Karpas-422 (cell line): ENCODE results near the gene TBC1D1. TPM values are rescaled to one million over a fixed set of nuclear protein-coding genes. Genes with fewer than 3 reads are reported as not detected.

Source experiments
- DNase-seq: peaks from one replicate; pipeline ENCODE4 v3.0.0-alpha.2; 2015
- H2AFZ ChIP-seq: fragments of 200-600 bp; sonication (generic); 2 replicates; pipeline ENCODE4 v1.6.1; 2014; ENCODE audit warnings: antibody characterized with exemption, low read length, mixed read lengths
- H3K27ac ChIP-seq: fragments of 200-600 bp; sonication (generic); 2 replicates; pipeline ENCODE4 v1.5.1; 2014; ENCODE audit warnings: mild to moderate bottlenecking, low read length, moderate library complexity
- H3K27me3 ChIP-seq: fragments of 200-600 bp; sonication (generic); 2 replicates; pipeline ENCODE4 v1.6.1; 2014; ENCODE audit warnings: low read length, mixed read lengths
- H3K36me3 ChIP-seq: fragments of 200-600 bp; sonication (generic); 2 replicates; pipeline ENCODE4 v1.6.1; 2014; ENCODE audit warnings: low read length, mixed read lengths; ENCODE audit not compliant: insufficient read depth
- H3K4me1 ChIP-seq: fragments of 200-600 bp; sonication (generic); 2 replicates; pipeline ENCODE4 v1.6.1; 2014; ENCODE audit warnings: mild to moderate bottlenecking, low read length, mixed read lengths
- H3K4me2 ChIP-seq: fragments of 200-600 bp; sonication (generic); 2 replicates; pipeline ENCODE4 v1.6.1; 2014; ENCODE audit warnings: low read length, low read depth, mild to moderate bottlenecking; ENCODE audit not compliant: poor library complexity, severe bottlenecking
- H3K4me3 ChIP-seq: fragments of 200-600 bp; sonication (generic); 2 replicates; pipeline ENCODE4 v1.5.1; 2014; ENCODE audit warnings: mild to moderate bottlenecking, antibody characterized with exemption, low read length, mixed read lengths
- H3K79me2 ChIP-seq: fragments of 200-600 bp; sonication (generic); 2 replicates; pipeline ENCODE4 v1.6.1; 2014; ENCODE audit warnings: mild to moderate bottlenecking, low read length, mixed read lengths
- H3K9ac ChIP-seq: fragments of 200-600 bp; sonication (generic); 2 replicates; pipeline ENCODE4 v1.6.0; 2014; ENCODE audit warnings: low read length
- H3K9me2 ChIP-seq: fragments of 200-600 bp; sonication (generic), shearing (Covaris generic); replicated peaks from 2 replicates; pipeline ENCODE4 v1.6.0; 2014; ENCODE audit warnings: mild to moderate bottlenecking, low read length, moderate library complexity; ENCODE audit not compliant: insufficient read depth
- H3K9me3 ChIP-seq: fragments of 300-700, 200-600 bp; sonication (generic); 2 replicates; pipeline ENCODE4 v1.6.1; 2014; ENCODE audit warnings: low read length, mixed read lengths
- H4K20me1 ChIP-seq: fragments of 200-600 bp; sonication (generic); 2 replicates; pipeline ENCODE4 v1.6.1; 2014; ENCODE audit warnings: mild to moderate bottlenecking, antibody characterized with exemption, low read length, low read depth; ENCODE audit not compliant: insufficient read depth
- total RNA-seq: library from RNA; depleted of rRNA; stranded (reverse); fragments of >200 nt; shearing (Covaris generic); gene quantifications from 2 replicates; pipeline ENCODE4 v1.2.3, GENCODE V29; 2014; ENCODE audit warnings: low replicate concordance

The TBC1D1 gene
- total RNA-seq, 1 experiment from 2014 or later: 30.5 TPM

- no peaks in the 10 kb centered on the region for H3K79me2 ChIP-seq
- no peaks in the 10 kb centered on the region for H3K9me3 ChIP-seq
- no peaks in the 10 kb centered on the region for H3K9me2 ChIP-seq
- no peak for DNase-seq
- H3K9ac ChIP-seq: no peak overlapping the region
- no peak overlapping the region for H2AFZ ChIP-seq
- no peaks in the 10 kb centered on the region for H3K4me1 ChIP-seq
- H3K27ac ChIP-seq: no peak overlapping the region
- no peaks in the 10 kb centered on the region for H3K36me3 ChIP-seq
- no peaks in the 10 kb centered on the region for H4K20me1 ChIP-seq
- no peak overlapping the region for H3K4me3 ChIP-seq
- H3K4me2 ChIP-seq: no peak overlapping the region
- no peaks in the 10 kb centered on the region for H3K27me3 ChIP-seq
Observed at GRCh38 chr4:37956941-37957340, 66.1 kb downstream of the TBC1D1 start.

- no peaks in the 10 kb centered on the region for H3K36me3 ChIP-seq
- no peaks in the 10 kb centered on the region for H3K9me3 ChIP-seq
- H3K4me3 ChIP-seq: no peak overlapping the region
- H3K27ac ChIP-seq: no peak overlapping the region
- H3K9me2 ChIP-seq: no peaks in the 10 kb centered on the region
- no peak overlapping the region for H3K9ac ChIP-seq
- no peak overlapping the region for H2AFZ ChIP-seq
- no peaks in the 10 kb centered on the region for H3K27me3 ChIP-seq
- no peaks in the 10 kb centered on the region for H3K79me2 ChIP-seq
- DNase-seq: peak; percentile 35
- H4K20me1 ChIP-seq: no peaks in the 10 kb centered on the region
- no peaks in the 10 kb centered on the region for H3K4me1 ChIP-seq
- H3K4me2 ChIP-seq: no peak overlapping the region
Observed at GRCh38 chr4:37958932-37959331, 68.0 kb downstream of the TBC1D1 start.

GRCh38 chr4:37960098-37960497 is 69.2 kb downstream of the TBC1D1 start, which contains the start of gene PTTG2:
Gene PTTG2, plus strand, starts transcription at chr4:37960398. Its CDS starts 37 bp downstream, at chr4:37960435.
- Histone ChIP-seq H3K27ac (no peak within 1 kb of the TSS), H3K9me3 (no peaks in the 10 kb centered on the region), H3K4me1 (no peaks in the 10 kb centered on the region), H3K27me3 (no peaks in the 10 kb centered on the region), H4K20me1 (no peaks in the 10 kb centered on the region), H2AFZ (no peak within 1 kb of the TSS), H3K9me2 (no peaks in the 10 kb centered on the region), H3K36me3 (no peaks in the 10 kb centered on the region), H3K4me3 (no peak within 1 kb of the TSS), H3K9ac (no peak within 1 kb of the TSS), H3K79me2 (no peaks in the 10 kb centered on the region), H3K4me2 (no peak within 1 kb of the TSS)
- DNase-seq: peak; percentile 7

GRCh38 chr4:37960679-37961450 is 70.0 kb downstream of the TBC1D1 start:
- no peak overlapping the region for H3K4me2 ChIP-seq
- DNase-seq: peak; percentile 36

GRCh38 chr4:37964734-37965457 is 74.0 kb downstream of the TBC1D1 start:
- H3K4me2 ChIP-seq: no peak overlapping the region
- no peak for DNase-seq

More at GRCh38 chr4:37960679-37961450, 70.0 kb downstream of the TBC1D1 start:
- Histone ChIP-seq H3K9me2 (no peaks in the 10 kb centered on the region), H4K20me1 (no peaks in the 10 kb centered on the region), H3K27me3 (no peaks in the 10 kb centered on the region), H3K27ac (no peak overlapping the region), H3K9me3 (no peaks in the 10 kb centered on the region), H3K36me3 (no peaks in the 10 kb centered on the region), H3K9ac (no peak overlapping the region), H3K79me2 (no peaks in the 10 kb centered on the region), H3K4me3 (no peak overlapping the region), H3K4me1 (no peaks in the 10 kb centered on the region), H2AFZ (no peak overlapping the region)

DNA sequence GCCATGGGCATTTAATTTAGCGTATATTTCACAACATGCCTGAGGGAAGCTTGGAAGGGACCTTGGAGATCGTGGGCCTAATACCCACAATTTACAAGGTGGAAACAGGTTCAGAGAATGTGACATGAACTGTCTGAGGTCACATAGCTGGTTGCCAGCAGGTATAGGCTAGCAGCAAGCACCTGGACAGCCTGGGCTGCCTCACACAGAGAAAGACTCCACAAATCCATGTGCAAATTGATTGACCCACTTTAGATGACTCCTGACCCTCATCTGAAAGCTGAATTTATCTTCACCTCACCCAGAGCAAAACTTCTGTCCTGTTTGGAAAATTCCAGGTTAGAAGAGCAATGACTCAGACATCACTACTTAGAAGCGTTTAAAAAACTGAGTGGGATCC is 75.2 kb downstream of the TBC1D1 start:
- DNase-seq: peak; percentile 4

More at GRCh38 chr4:37964734-37965457, 74.0 kb downstream of the TBC1D1 start:
- Histone ChIP-seq H3K9me2 (no peaks in the 10 kb centered on the region), H3K79me2 (no peaks in the 10 kb centered on the region), H4K20me1 (no peaks in the 10 kb centered on the region), H3K36me3 (no peaks in the 10 kb centered on the region), H3K9ac (no peak overlapping the region), H2AFZ (no peak overlapping the region), H3K27ac (no peak overlapping the region), H3K4me3 (no peak overlapping the region), H3K9me3 (no peaks in the 10 kb centered on the region), H3K27me3 (no peaks in the 10 kb centered on the region), H3K4me1 (peaks cover 4% of the 10 kb centered on the region; the same call in 1 of the 2 replicates)

GRCh38 chr4:37967736-37968135 is 76.9 kb downstream of the TBC1D1 start:
- Histone ChIP-seq H4K20me1 (no peaks in the 10 kb centered on the region), H3K27me3 (no peaks in the 10 kb centered on the region), H3K79me2 (no peaks in the 10 kb centered on the region), H3K9me3 (no peaks in the 10 kb centered on the region), H3K4me1 (peaks cover 9% of the 10 kb centered on the region), H3K9me2 (no peaks in the 10 kb centered on the region), H3K4me2 (no peak overlapping the region), H3K36me3 (no peaks in the 10 kb centered on the region), H2AFZ (no peak overlapping the region), H3K4me3 (no peak overlapping the region), H3K27ac (no peak overlapping the region), H3K9ac (no peak overlapping the region)
- peak; percentile 28 for DNase-seq

More for the DNA sequence above, 75.2 kb downstream of the TBC1D1 start:
- peaks cover 9% of the 10 kb centered on the region for H3K4me1 ChIP-seq
- no peaks in the 10 kb centered on the region for H4K20me1 ChIP-seq
- H3K4me2 ChIP-seq: no peak overlapping the region
- no peaks in the 10 kb centered on the region for H3K79me2 ChIP-seq
- H3K9ac ChIP-seq: no peak overlapping the region
- H2AFZ ChIP-seq: no peak overlapping the region
- H3K9me2 ChIP-seq: no peaks in the 10 kb centered on the region
- no peaks in the 10 kb centered on the region for H3K9me3 ChIP-seq
- H3K27ac ChIP-seq: no peak overlapping the region
- H3K27me3 ChIP-seq: no peaks in the 10 kb centered on the region
- H3K36me3 ChIP-seq: no peaks in the 10 kb centered on the region
- no peak overlapping the region for H3K4me3 ChIP-seq

DNA sequence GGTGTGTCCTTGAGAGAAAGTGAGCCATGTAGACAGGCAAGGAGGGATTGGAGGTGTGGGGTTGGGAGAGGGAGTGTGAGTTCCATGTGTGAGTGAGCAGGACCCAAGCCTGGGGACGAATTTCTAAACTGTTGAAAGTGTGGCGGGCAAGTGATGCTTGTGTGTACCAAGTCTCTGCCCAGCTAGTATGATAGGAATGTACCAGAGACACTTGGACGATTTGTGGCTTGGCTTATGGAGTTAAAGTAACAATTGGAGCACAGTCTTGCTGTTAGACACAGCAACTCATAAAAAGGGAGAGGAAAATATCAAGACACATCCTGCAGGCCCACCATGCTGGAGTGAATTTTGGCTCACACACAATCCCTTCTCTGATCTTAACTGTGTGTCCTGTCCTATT is 77.9 kb downstream of the TBC1D1 start:
- Histone ChIP-seq H3K4me3 (no peak overlapping the region), H3K4me1 (peaks cover 9% of the 10 kb centered on the region), H3K9ac (no peak overlapping the region), H3K27ac (no peak overlapping the region), H3K79me2 (no peaks in the 10 kb centered on the region), H3K9me3 (no peaks in the 10 kb centered on the region), H2AFZ (no peak overlapping the region), H3K36me3 (no peaks in the 10 kb centered on the region), H4K20me1 (no peaks in the 10 kb centered on the region), H3K9me2 (no peaks in the 10 kb centered on the region), H3K4me2 (no peak overlapping the region), H3K27me3 (no peaks in the 10 kb centered on the region)
- DNase-seq: peak; percentile 22
